ENCODE data around the gene NT5DC1.

NT5DC1 gene

DNA sequence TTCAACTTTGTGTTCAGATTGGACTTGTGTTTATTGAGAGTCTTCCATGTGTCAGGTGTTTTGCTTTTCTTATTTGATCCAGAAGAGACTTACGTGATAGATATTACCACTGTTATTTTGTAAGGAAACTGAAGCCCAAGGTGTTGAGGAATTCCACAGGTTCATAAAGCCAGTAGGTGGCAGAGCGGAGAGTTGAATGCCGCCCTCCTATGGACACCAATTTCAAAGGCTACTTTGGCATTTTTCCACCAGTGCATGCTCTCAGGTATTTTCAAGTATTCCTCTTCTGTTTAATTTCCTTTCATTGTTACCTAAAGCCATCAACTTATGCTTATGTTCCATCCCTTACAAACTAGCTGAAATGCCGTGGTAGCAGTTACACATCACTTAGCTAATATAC is 39.3 kb downstream of the NT5DC1 start:
- no peak for DNase-seq (ENCODE audit: low read depth)

DNA sequence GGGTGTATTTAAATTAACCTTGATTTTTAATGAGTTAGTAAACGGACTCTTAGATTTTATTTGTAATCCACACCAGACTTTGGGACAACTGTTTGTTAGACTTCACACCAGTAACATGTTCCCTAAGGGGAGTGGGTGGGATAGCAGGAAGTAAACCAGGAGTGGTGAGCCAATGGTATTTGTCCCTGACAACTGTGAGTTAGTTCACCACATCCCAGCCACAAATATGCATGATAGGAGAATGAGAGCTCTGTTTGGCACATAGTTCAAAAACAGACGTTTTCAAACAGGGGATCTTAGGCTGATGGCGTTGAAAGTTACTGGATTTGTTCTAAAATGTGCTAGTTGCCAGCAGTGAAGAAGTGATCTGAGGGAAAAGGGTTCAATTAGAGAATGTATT is 44.0 kb downstream of the NT5DC1 start:
- peak; percentile 83 for DNase-seq (ENCODE audit: low read depth)

DNA sequence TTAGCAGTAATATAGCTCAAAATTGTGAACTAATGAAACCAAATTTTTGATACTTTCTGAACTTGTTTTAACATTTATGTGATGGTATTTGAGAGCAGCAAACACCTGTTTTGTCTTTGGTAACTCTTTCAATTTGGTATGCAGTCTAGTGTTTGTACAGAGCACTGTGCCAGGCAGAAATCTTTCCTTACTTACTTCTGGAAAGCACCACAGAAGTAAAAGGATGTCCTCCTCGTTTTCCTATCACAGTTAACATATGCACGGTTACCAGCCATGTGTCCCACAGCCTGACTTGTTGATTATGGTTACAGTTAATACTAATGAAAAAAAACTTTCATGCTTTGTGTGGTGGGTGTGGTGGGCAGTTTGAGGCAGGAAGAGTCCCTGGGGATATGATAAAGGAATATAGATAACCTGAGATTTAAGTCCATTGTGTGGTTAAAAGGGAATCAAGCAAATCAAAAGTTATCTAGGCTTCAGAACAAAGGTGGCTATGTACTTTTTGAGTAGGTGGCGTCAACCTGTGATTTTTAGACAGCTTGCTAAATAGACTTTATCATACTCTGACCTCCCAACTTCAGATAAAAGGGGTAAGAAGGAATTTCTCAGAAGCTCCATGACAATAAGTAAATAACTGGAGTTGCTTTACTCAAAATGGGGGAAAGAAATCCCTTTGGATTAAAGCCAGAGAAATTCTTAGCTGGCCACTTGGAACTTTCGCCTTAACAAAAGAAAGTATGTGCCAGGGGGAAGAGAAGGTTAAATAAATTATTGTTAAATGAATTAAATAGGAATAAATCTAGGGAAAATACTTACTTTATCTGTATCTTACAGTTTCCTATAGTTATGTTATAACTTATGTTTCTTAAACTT is 45.4 kb downstream of the NT5DC1 start:
- DNase-seq (ENCODE audit: low read depth), result no peak

DNA sequence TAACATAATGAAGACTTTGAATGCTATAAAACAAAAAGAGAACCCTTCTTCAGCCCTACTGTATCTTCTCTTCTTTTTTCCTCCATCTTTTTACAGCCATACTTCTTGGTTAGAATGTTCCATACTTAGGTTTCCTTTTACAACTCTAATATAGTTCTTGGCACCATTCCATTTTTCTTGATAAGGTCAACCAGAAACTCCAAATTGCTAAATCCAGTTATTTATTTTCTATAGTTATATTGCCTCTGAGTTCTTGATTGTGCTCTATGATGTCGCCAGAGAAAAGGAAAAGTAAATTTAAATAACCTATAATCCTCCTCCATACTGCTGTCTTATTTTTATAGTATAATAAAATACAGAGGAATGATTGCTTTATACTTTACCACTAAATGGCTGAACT is 52.0 kb downstream of the NT5DC1 start:
- DNase-seq (ENCODE audit: low read depth), result no peak

DNA sequence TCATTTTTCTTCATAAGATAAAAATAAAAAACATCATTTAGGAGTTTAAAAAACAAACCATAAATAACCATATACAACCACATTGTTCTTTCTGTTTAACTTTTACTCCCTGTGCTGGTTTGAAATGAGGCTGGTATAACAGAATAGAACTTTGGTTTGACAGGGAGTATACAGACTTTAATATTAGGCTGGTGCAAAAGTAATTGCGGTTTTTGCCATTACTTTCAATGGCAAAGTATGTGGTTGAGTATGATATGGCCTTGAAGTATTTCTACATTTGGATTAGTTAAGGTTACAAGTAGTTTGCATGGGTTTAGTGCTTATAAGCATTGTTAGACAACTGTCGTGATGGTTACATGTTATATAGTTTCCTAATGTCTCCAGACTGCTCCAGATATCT is 54.2 kb downstream of the NT5DC1 start:
- DNase-seq (ENCODE audit: low read depth), result no peak

DNA sequence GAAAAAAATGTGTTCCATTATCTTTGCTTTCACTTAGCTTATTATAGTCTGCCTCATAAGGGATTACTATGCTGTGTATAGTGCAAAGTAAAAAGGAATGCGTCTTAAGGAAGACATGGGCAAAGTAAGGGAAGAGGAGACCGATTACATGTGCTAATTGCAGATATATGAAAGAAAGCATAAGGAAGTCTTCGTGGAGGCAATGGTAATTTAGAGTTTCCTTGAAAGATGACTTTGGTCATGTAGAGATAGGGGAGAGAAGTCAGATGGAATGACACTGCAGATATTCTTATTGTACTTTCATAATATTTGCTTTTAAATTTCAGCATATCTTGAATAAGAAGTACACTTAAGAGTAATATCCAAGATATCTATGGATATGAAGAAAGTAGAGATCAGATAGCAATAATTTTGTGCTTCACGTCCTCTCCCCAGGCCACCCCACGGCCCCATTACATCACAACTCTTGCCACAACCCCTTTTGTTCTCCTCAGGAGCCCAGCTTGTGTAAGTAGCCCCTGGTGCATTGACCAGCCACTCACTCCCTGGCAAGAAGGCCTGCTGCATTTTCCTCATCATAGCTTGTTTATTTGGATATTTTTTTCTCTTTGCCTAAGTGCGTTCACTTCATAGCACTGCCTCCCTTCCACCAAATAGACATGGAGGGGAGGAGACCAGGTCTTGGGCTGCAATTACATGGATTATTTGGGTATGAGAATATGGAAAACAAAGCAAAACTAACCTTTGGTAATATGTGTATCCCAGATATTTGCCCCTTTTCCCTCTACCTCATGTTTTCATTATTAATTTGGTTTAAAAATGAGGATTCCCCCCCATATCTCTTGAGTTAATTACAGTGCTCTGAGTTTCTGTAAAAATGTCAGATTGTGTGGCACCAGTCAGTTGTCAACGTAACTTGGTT is 56.0 kb downstream of the NT5DC1 start:
- no peak for DNase-seq (ENCODE audit: low read depth)

DNA sequence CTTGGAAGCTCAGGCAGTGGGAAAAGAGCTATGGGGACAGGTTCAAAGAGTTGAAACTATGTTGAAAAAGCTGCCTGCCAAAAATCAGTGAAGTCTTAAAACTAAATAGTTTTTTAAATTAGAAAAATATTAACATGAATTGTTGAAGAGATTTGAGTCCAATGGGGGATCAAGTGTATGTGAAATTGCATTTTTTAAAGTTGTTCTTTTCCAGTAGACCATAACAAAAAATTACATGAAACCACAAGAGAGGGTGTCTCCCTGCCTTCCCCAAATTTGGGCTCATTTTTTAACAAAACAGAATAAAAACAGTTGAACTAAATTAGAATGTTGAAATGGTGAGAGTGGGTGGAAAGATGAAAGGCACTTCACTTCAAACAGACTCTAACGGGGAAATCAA is 56.7 kb downstream of the NT5DC1 start:
- no peak for DNase-seq (ENCODE audit: low read depth)

DNA sequence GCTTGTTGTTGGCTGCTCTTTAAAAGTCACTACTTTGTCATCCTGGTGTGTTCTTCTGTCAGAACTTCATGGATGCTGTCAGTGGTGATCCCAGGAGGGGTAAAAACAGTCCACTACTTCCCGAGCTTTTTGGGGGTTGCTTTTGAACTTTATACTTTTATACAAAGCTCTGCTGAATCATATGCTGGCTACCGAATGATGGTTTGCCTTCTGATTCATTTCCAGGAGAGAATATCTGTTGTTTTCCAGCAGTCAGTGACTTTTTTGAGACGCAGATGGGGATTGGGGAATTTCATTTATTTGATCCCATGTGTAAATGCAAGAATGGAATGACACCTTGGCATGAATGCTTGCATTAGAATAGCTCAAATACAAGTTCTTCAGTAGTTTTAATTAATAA is 58.0 kb downstream of the NT5DC1 start:
- DNase-seq (ENCODE audit: low read depth), result peak; percentile 19

DNA sequence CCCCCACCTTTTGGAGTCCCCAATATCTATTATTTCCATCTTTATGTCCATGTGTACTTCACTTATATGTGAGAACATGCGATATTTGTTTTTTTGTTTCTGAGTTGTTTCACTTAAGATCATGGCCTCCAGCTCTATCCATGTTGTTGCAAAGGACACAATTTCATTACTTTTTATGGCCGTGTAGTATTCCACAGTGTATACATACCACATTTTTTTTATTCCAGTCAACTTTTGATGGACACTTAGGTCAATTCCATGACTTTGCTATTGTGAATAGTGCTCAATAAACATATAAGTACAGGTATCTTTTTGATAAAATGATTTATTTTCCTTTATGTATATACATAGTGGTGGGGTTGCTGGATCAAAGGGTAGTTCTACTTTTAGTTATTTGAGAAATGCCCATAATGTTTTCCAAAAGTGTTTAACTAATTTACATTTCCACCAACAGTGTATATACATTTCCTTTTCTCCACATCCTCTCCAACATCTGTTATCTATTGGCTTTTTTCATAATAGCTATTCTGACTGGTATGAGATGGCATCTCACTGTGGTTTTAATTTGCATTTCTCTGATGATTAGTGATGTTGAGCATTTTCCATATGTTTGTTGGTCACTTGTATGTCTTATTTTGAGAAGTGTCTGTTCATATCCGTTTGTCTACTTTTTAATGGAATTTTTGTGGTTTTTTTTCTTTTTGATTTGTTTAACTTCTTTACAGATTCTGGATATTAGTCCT is 59.3 kb downstream of the NT5DC1 start:
- peak; percentile 83 for DNase-seq (ENCODE audit: low read depth)

DNA sequence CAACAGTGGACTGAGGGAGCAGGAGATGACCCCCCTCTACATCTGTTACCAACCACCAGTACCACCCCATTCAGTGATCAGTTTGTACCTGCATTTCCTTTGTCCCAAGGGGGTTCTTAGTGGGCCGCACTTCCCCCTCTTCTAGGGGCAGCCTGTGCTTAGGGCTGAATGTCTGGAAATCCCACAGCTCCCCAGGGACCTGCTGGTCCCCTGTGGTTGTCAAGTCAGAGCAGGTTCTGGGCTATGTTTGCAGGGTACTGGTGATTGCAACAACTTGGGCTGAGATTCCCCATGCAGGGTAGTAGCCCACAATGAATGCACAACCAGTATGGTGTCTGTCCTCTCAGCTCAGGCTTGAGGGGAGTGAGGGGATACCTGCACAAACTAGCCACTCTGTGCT is 64.9 kb downstream of the NT5DC1 start:
- no peak for DNase-seq (ENCODE audit: low read depth)

DNA sequence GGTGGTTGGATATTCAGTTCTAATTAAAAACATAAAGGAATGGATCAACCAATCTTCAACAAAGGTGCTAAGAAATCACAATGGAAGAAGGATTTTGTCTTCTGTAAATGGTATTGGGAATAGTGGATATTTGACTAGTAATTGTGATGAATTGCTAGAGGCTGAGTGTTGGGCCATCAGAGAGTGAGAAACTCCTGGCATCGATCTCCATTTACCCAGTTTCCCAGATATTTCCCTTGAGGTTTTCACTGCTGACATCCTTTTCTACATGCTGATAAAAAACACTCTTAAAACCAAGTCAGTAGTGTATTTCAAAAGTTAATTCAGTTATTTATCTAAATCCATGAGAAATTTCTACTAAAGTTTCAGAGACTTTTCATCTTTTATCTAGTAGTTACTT is 65.7 kb downstream of the NT5DC1 start:
- no peak for DNase-seq (ENCODE audit: low read depth)

DNA sequence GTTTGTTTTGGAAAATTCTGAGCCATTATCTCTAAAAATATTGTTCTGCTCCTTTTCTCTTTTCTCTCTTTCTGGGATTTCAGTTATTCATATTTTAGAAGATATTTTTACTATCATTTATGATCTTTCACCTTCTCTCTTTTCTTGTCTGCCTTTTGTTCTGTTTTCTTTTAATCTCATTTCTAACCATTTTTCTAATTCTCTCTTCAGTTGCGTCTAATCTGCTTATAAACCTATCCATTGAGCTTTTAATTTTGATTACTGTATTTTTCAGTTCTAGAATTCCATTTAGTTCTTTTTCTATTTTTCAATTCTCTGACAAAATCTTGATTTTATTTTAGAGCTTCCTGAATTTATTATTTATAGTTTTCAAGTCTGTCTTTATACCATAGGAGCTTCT is 67.5 kb downstream of the NT5DC1 start:
- no peak for DNase-seq (ENCODE audit: low read depth)

DNA sequence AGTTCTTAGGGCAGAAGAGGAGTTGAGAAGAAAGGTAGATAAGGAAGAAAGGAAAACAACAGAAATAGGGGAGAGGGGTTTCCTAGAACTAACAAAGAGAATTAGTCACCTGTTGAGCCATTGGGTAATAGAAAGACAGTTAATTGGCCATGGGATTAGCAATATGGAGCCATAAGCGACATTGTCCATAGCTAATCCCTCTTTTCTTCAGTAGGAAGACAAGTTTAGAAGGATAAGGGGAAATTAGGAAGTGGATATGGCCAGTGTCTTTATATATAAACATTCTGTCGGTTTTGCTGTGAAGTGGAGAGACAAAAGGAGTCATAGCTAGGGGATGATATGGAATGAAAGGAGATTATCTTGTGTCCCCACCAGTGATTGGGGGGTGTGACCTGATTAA is 69.2 kb downstream of the NT5DC1 start:
- DNase-seq (ENCODE audit: low read depth), result no peak

DNA sequence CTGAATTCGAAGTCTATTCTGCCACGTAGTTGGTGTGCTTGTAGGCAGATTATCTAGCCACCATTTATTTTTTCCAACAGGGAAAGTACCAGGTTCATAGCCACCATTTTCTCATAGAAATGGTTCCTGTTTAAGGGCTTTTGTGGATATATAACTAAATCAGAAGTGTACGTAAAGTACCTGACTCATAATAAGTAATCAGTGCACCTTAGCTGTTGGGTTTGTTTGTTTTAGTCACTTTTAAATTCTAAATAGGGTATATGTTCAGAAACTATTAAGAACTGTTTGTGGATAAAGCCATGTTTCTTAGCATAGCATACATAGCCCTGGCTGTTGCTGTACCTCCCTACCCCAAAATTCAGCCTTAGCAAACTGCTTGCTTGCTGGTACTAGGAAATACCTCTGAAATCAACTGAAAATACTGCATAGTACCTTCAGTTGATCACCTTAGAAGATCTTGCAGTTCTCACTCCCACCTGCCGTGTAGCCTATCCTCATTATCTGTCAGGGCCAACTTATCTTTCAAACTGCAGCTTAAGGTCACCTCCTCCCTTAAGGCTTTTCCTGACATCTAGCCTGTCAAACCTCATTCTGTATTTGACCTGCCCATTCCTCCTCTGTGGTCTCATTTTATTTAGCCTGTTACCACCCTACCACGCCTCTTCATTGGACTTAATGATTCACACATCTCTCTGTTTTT is 69.9 kb downstream of the NT5DC1 start:
- DNase-seq (ENCODE audit: low read depth), result no peak

DNA sequence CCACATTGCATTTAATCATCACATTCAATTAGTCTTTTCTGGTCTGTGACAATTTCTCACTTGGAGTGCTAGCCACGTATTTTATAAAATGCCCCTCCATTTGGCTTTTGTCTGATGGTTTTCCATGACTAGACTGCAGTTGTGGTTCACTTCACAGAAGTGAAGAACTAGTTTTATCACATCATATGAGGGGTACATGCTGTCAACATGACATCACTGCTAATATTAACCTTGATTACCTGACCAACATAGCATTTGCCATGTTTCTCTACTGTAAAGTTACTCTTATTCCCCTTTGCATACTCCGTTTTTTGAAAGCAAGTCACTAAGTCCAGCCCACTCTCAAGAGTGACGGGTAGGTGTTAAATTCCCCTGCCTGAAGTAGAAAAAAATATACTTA is 73.3 kb downstream of the NT5DC1 start:
- DNase-seq (ENCODE audit: low read depth), result no peak

DNA sequence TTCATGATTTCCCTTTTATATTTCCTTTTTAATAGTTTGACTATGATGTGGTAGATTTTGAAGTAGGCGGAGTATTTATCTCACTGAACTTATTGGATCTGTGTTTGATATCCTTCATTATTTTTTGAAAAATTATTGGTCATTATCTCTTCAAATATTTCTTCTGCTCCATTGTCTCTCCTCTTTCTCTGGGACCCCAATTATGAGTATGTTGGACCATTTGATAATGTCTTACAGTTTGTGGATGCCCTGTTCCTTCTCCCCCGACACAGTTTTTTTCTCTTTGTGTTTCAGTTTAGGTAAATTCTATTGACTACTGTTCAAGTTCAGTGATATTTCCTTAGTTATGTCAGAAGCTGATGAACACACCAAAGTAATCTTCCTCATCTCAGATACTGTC is 74.7 kb downstream of the NT5DC1 start:
- no peak for DNase-seq (ENCODE audit: low read depth)

DNA sequence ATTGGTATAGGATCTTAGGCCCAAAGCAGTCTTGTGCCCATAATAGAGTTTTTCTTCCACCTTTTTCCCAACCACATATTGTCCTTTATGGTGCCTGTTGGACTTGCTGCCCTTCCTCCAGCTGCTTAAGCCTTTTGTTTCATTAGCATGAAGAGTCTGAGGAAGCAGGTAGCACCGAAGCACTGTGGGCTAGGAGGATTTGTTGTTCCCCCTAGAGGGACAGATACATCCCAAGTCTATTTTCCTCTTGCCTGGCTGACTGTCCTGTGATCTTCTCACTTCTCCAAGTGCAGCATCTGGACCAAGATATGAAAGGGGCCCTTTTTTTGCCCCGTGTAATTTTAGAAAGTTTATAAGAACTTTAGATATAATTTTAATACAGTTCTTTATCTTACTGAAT is 75.9 kb downstream of the NT5DC1 start:
- no peak for DNase-seq (ENCODE audit: low read depth)

DNA sequence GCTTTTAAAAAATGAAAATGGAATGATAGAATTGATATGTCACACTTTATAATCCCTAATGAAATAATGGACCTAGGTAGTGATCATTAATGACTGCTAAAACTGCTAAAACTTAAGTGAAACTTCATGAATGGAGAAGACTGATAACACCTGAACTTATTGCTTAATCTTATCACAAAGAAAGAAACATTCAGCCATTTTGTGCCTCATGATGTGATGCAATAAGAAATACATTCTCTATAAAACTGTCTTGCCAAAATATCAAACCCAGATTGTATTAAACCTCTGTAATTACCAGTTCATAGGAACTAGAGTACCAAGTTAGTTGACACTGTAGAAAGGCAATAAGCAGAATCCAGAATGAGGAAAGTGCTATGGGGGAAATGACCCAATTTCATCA is 79.7 kb downstream of the NT5DC1 start:
- DNase-seq (ENCODE audit: low read depth), result no peak

DNA sequence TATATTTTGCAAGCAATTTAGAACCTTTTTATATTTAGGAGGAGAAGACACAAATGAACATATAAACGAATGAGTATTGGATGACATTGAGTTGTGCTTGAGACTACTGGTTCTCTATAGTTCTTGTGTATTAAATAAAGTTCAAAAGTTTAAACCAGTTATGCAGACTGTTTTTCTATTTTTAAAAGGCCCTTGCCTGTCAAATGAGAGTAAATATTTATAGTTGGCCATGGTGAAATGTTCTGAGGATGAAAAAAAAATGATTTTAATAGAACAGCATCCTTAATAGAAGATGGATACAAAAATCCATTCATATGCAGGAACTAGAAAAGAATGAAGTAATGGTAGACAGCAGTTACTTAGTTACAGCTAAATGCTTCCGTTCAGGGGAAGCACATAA is 88.8 kb downstream of the NT5DC1 start:
- no peak for DNase-seq (ENCODE audit: low read depth)

DNA sequence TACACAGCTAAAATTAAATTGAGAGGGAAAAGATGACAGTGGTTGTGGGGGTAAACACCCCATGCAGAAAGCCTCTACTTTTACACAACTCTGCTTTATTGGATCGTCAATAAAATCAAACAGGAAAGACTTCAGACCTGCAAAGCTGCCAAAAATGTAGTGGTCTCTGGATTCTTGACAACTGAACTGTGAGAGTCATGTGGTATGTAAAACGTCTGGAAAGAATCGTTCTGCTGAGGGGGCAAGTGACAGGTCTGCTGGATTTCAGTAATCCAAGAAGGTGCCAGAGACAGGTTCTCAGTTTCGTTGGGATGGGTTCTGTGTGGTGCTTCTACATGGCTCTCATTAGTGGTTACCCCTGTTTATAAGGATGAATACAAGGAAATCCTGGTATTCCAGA is 89.9 kb downstream of the NT5DC1 start:
- peak; percentile 89 for DNase-seq (ENCODE audit: low read depth)

DNA sequence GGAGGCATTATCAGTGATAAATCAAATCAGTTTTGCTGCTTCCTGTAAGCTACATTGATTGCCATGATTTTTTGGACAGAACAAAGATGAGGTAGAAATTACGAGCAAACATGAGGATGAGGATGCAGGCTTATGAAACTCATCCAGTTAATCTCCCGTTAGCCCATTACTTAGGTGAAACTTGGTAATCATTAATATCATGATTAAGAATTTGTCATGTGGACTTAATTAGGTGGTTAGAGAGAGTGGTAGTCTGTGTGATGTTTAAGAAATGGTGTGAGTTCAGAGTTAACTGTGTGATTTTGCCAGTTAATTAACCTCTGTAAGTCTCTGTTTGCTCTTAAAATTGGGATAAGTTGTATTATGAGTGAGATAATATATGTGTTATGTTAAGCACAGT is 91.2 kb downstream of the NT5DC1 start:
- no peak for DNase-seq (ENCODE audit: low read depth)

DNA sequence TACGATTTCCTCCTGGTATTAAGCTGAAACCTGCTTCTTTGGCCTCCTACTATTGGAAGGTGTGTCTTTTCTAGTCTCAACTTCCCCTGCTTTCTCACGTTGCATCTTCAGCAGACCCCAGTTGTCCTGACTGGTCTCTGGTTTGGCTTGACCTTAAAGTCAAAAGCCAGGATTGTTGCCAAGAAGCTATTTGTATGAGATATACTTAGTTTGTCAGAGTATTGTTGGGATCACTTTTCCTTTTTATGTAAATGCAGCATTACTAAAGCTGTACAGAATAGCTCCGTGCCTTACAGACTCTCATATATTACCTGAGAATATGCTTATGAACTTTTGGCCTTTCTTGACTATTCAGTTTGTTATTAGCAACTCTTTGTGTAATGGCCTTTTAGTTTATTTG is 92.1 kb downstream of the NT5DC1 start:
- DNase-seq (ENCODE audit: low read depth), result no peak
